ENCODE results near the gene FAAH2.
"Not testable (repeated sequence)": the region's sequence is repeated elsewhere in the genome, so short reads cannot be mapped to it uniquely, and the experiment has no call there.

FAAH2 gene

GRCh38 chrX:57286507-57287251 lies at the start of gene FAAH2:
Gene FAAH2, plus strand, starts transcription at chrX:57286706. Its CDS starts 120 bp downstream, at chrX:57286826.
- DNase-seq (ENCODE audit: low read depth), result peak; percentile 38

DNA sequence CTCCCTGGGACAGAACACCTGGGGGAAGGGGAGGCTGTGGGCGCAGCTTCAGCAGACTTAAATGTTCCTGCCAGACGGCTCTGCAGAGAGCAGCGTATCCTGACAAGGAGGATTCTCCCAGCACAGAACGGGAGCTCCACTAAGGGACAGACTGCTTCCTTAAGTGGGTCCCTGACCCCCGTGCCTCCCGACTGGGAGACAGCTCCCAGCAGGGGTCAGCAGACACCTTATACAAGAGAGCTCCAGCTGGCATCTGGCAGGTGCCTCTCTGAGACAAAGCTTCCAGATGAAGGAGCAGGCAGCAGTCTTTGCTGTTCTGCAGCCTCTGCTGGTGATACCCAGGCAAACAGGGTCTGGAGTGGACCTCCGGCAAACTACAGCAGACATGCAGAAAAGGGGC lies 44.5 kb upstream of the FAAH2 start:
- no peak for DNase-seq (ENCODE audit: low read depth)

GRCh38 chrX:57251965-57252364 lies 34.5 kb upstream of the FAAH2 start:
- no peak for DNase-seq (ENCODE audit: low read depth)

- no peak for DNase-seq (ENCODE audit: low read depth)
These were observed 21.4 kb upstream of the FAAH2 start for GRCh38 chrX:57265126-57265525.

DNA sequence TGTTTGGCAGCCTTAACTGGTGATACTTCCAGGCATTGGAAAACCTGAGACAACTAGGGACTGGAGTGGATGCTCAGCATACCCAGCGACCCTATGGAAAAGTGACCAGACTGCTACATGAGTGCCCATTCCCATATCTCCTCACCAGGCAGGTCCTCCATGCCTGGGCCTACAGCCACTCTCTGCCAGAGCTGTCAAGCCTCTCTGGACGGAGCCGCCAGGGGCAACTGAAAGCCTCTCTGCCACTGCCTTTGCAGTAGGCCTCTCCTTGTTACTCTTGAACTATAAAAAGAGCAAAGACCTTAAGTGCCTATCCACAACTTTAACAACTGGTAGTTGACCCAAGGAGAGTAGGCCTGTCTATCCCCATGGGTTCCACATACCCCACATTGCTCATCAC lies 20.2 kb upstream of the FAAH2 start:
- DNase-seq (ENCODE audit: low read depth), result no peak

DNA sequence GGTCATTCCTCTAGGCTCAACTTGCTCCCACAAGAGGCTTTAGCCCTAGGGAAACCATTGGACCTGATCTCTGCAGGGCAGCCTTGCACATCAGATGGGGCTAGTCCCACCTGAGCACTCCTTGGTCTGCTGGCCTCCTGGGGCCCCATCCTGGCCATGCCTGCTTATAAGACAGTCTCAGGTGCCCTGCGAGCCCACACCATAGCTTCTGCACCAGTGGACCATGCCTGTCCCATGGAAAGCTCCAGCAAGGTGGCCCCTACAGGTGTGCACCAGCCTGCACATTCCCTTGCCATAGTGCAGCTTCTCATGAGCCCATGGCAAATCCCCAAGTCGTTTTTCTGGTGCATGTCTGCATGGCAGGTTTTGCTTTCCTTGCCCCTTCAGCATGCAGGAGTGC lies 19.6 kb upstream of the FAAH2 start:
- DNase-seq (ENCODE audit: low read depth), result no peak

DNA sequence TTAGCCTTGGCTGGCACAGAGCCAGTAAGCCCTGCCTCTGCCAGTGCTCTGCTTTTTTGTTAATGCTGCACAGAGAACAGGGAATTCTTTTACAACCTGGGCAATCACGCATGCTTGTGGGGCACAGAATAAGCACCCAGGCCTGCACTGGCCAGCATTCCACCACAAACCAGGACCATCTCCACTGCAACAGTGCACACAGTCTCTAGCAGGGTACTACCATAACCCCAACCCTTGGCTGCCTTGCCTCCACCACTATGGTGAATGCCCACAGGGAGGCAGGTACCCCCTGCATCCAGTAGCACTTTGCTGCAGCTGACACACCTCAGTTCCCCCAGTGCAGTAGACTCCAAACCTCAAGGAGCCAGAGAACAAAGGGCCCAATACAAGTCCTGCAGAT lies 19.2 kb upstream of the FAAH2 start:
- no peak for DNase-seq (ENCODE audit: low read depth)

GRCh38 chrX:57270980-57271379 lies 15.5 kb upstream of the FAAH2 start:
- no peak for DNase-seq (ENCODE audit: low read depth)

GRCh38 chrX:57282568-57282967 lies 3.9 kb upstream of the FAAH2 start:
- DNase-seq (ENCODE audit: low read depth), result no peak

DNA sequence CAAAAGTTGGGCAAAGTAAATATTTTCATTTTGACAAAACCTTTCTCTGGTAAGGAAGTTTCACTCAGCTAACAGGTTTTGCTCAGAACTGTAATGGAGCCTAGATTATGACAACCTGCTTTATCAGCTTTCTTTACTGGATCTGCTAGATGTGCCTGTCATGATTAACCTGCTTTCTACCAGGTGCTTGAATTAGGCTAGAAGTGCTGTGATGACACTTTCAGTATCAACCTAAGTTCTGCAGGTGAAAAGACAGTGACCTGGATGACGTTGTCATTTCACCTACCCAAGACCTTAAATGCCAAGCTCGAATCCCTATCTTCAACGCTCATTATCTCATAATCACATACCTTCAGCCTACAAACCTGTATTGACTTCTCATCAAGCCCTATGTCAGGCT lies 1.5 kb upstream of the FAAH2 start:
- DNase-seq (ENCODE audit: low read depth), result no peak

DNA sequence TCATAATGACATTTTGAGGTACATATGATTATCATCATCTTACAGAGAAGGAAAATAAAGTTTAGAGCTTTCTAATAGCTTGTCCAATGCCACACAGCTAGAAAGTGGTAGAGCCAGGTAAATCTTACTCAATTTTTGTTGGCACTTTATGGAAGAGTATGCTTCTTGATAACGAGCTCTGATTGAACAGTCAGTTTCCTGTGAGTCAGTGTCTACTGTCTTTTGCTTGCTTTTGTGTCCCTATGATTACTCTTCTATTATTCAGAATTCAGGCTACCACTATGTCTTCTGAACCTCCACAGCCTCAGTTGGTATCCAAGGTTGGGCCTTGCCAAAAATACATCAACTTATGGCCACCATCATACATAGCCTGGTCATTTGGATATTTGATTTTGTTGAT lies 2.6 kb downstream of the FAAH2 start:
- no peak for DNase-seq (ENCODE audit: low read depth)

- no peak for DNase-seq (ENCODE audit: low read depth)
These were observed 8.5 kb downstream of the FAAH2 start for GRCh38 chrX:57294961-57295360.

DNA sequence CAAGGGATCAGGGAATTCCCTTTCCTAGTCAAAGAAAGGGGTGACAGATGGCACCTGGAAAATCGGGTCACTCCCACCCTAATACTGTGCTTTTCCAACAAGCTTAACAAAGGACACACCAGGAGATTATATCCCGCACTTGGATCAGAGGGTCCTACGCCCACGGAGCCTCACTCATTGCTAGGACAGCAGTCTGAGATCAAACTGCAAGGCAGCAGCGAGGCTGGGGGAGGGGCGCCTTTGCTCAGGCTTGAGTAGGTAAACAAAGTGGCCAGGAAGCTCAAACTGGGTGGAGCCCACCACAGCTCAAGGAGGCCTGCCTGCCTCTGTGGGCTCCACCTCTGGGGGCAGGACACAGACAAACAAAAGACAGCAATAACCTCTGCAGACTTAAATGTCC lies 9.2 kb downstream of the FAAH2 start:
- DNase-seq (ENCODE audit: low read depth), result not testable (repeated sequence)

GRCh38 chrX:57313583-57314215 lies 27.2 kb downstream of the FAAH2 start:
- DNase-seq (ENCODE audit: low read depth), result no peak

DNA sequence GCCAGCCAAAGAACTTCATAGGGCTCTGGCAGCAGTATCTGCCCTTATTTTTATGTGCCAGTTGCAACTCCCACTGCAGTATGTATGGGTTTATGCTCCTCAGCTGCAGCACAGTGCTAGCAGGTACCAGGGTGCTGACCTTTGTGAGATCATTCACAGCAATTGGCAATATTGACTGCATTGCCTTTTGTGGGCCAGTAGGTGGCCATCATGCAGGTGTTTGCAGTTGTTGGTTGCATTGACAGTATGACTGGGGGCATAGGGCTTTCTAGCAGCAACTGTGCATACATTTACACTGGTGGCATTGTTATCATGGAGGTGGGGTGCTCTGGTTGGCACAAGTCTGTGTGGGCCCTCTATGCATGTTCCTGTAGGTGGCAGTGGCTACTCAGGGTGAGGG lies 42.5 kb downstream of the FAAH2 start:
- no peak for DNase-seq (ENCODE audit: low read depth)

GRCh38 chrX:57335790-57336189 lies 49.3 kb downstream of the FAAH2 start:
- DNase-seq (ENCODE audit: low read depth), result not testable (repeated sequence)

- DNase-seq (ENCODE audit: low read depth), result no peak
These were observed 67.1 kb downstream of the FAAH2 start for GRCh38 chrX:57353472-57354132.

- no peak for DNase-seq (ENCODE audit: low read depth)
These were observed 77.6 kb downstream of the FAAH2 start for GRCh38 chrX:57364145-57364544.

DNA sequence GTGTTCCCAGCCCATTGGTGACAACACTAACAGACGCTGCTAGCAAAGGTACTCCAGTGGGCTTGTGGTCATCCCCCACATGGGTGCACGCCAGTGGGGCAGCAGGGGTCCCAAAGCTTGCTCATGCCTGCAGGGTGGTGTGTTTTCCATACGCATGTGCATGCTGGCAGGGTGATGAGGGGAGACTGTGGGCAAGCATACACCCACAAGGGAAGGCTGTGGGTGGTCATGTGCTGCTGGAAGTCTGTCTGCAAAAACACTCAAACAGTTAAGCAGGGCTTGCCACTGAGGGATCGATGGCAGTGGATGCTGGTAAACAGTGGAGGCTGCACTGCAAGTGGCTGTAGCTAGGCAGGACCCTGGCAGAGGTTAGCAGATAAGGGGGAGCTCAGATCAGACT lies 79.9 kb downstream of the FAAH2 start:
- no peak for DNase-seq (ENCODE audit: low read depth)

DNA sequence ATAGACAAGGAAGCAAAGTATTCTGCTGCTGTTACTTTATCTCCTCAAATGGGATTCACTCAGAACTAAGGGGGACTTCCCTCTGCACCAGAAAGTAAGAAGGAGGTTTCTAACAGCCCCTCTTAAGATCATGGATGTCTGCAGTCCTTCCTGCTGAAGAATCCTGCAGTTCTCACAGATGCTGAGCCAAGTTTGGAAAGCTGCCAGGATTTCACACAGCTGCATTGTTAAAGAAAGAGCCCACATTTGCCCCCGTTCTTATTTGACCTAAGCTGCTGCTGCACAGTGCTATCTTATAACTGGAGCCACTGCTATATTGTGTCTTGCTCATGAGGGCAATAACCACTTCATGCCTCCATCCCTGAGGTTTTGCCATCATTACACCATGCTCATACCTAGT lies 81.1 kb downstream of the FAAH2 start:
- no peak for DNase-seq (ENCODE audit: low read depth)

DNA sequence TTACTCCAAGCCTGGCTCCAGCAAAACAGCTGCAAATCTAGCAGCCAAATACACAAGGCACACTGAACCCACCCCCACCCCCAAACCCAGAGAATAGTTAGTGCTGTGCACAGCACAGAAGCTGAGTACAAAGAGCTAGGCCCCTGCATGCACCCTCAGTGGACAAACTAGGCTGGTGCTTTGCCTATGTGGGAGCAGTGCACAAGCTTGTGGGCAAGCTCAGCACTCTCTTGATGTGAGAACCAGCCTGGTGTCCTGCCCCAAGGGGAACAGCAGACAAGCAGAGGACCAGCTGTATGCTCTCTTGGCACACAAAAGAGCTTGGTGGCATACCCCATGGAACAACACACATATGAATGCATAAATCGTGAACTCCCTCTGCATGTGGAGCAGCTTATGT lies 81.7 kb downstream of the FAAH2 start:
- no peak for DNase-seq (ENCODE audit: low read depth)

- no peak for DNase-seq (ENCODE audit: low read depth)
These were observed 92.8 kb downstream of the FAAH2 start for GRCh38 chrX:57379296-57379695.

DNA sequence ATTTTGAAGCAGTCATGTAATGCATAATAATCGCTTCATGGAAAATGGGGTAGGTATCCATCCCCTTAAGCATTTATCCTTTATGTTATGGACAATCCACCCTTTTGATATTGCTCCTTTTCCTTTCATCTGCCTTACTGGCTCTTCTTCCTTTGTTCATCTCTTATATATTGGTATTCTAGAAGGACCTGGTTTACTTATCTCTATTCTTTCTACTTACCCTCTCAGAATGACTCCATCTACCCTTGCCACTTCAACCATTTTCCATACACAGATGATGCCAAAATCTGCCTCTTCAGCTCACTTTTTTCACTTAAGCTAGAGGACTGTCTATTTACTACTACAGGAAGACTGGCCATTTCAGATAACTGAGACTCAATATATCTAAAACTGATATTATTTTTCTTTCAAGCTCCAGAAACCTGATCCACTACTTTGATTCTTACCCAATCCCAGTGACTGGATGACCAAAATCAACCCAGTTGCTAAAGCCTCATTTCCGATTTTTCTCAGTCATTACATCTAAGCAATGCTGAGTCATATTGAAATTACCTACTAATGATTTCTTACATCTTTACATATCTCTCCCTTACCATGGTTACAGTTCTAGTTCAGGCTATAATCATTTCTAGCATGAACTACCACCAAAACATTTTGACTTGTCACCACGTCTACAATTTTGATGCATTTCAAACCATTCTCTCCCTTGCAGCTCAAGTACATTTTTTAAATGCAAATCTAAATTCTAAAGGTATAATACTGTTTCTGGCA lies 93.7 kb downstream of the FAAH2 start:
- no peak for DNase-seq (ENCODE audit: low read depth)
